Parathyroid adenoma (tissue), 2 donors: ENCODE results near the gene POLDIP3.

Source experiments
- H2AFZ ChIP-seq: fragments of 300-600 bp; sonication (generic); one replicate; pipeline ENCODE4 v1.7.0; 2017; ENCODE audit warnings: antibody characterized with exemption, mild to moderate bottlenecking
- H3K27ac ChIP-seq: fragments of 300-600 bp; sonication (generic); one replicate; pipeline ENCODE4 v1.7.0; 2017
- H3K27me3 ChIP-seq: fragments of 300-600 bp; sonication (generic); one replicate; pipeline ENCODE4 v1.7.0; 2017; ENCODE audit warnings: low read length; ENCODE audit not compliant: control insufficient read depth, insufficient read depth
- H3K36me3 ChIP-seq: fragments of 300-600 bp; sonication (generic); one replicate; pipeline ENCODE4 v1.7.0; 2017; ENCODE audit warnings: low read length; ENCODE audit not compliant: control insufficient read depth, insufficient read depth
- H3K4me1 ChIP-seq: fragments of 300-600 bp; sonication (generic); one replicate; pipeline ENCODE4 v1.7.0; 2017; ENCODE audit warnings: control low read depth
- H3K4me2 ChIP-seq: fragments of 300-600 bp; sonication (generic); one replicate; pipeline ENCODE4 v1.7.0; 2017; ENCODE audit warnings: low read length
- H3K4me3 ChIP-seq: fragments of 300-600 bp; sonication (generic); one replicate; pipeline ENCODE4 v1.7.0; 2017; ENCODE audit warnings: low read depth, low read length
- H3K79me2 ChIP-seq: fragments of 300-600 bp; sonication (generic); one replicate; pipeline ENCODE4 v1.7.0; 2017; ENCODE audit warnings: control low read depth
- H3K9ac ChIP-seq: fragments of 300-600 bp; sonication (generic); one replicate; pipeline ENCODE4 v1.7.0; 2017; ENCODE audit warnings: mild to moderate bottlenecking
- H3K9me3 ChIP-seq: fragments of 300-600 bp; sonication (generic); one replicate; pipeline ENCODE4 v1.7.0; 2017; ENCODE audit warnings: low read length; ENCODE audit not compliant: control insufficient read depth
- TF ChIP-seq, protein P1 (sequence below): fragments of 300-600 bp; sonication (generic); IDR thresholded peaks from one replicate; pipeline ENCODE4 v1.7.0; 2017; ENCODE audit warnings: antibody characterized with exemption, mild to moderate bottlenecking
- donor health status: primary hyperparathyroidism.

The POLDIP3 gene

DNA sequence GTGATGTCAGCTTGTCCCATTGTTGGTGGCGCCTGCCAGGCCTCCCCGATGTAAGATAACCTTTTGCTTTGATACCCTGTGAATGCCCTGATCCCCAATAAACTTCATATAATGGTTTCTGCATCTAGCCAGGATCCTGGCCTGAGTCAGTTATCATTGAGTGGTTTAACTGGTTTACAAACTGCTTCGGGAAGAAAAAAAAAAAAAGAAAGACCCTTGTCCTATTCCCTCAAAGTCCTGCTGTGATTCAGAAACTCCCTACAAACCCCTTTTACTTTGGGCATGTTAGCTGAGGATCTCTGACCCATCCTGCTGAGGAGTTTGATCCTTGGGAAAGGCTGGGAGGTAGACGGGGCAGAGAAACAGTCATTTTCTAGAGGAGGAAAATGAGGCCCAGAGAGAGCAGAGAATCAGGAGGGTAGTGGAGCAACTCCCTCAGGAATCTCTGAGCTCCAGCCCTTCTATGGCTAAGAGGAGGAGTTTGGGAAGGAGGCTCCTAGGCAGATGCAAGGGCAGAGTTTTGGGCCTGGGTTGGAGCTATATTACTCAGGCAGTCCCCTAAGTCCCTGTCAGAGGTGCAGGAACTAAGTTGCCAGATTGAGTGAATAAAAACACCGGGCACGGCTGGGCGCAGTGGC, 39.9 kb upstream of the POLDIP3 start:
- Histone ChIP-seq H3K4me2 (no peak overlapping the region), H3K36me3 (no peaks in the 10 kb centered on the region), H3K79me2 (no peaks in the 10 kb centered on the region), H3K9me3 (no peaks in the 10 kb centered on the region), H3K9ac (no peak overlapping the region), H3K27ac (no peak overlapping the region), H3K27me3 (no peaks in the 10 kb centered on the region), H3K4me3 (no peak overlapping the region), H2AFZ (no peak overlapping the region), H3K4me1 (no peaks in the 10 kb centered on the region)
- TF ChIP-seq, protein P1, sequence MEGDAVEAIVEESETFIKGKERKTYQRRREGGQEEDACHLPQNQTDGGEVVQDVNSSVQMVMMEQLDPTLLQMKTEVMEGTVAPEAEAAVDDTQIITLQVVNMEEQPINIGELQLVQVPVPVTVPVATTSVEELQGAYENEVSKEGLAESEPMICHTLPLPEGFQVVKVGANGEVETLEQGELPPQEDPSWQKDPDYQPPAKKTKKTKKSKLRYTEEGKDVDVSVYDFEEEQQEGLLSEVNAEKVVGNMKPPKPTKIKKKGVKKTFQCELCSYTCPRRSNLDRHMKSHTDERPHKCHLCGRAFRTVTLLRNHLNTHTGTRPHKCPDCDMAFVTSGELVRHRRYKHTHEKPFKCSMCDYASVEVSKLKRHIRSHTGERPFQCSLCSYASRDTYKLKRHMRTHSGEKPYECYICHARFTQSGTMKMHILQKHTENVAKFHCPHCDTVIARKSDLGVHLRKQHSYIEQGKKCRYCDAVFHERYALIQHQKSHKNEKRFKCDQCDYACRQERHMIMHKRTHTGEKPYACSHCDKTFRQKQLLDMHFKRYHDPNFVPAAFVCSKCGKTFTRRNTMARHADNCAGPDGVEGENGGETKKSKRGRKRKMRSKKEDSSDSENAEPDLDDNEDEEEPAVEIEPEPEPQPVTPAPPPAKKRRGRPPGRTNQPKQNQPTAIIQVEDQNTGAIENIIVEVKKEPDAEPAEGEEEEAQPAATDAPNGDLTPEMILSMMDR, result no peak

DNA sequence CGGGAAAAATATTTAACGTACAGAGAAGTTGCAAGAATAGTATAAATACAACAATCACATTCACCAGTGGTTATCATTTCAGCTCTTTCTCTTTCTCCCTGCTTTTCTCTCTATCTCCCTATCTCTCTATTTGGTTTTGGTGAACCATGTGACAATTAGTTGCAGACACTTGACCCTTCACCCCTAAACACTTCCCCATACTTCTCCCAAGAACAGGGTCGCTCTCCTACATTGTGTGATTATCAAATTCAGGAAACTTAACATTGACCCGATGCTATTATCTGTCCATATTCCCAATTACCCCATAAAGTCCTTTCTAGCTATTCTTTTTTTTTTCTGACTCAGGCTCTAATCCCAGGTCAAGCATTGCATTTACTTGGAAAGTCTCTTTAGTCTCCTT, 39.3 kb upstream of the POLDIP3 start:
- Histone ChIP-seq H3K36me3 (no peaks in the 10 kb centered on the region), H3K4me1 (no peaks in the 10 kb centered on the region), H3K27me3 (no peaks in the 10 kb centered on the region), H3K4me3 (no peak overlapping the region), H3K79me2 (no peaks in the 10 kb centered on the region), H2AFZ (no peak overlapping the region), H3K27ac (no peak overlapping the region), H3K9me3 (no peaks in the 10 kb centered on the region), H3K4me2 (no peak overlapping the region), H3K9ac (no peak overlapping the region)
- TF ChIP-seq, protein P1, result no peak

DNA sequence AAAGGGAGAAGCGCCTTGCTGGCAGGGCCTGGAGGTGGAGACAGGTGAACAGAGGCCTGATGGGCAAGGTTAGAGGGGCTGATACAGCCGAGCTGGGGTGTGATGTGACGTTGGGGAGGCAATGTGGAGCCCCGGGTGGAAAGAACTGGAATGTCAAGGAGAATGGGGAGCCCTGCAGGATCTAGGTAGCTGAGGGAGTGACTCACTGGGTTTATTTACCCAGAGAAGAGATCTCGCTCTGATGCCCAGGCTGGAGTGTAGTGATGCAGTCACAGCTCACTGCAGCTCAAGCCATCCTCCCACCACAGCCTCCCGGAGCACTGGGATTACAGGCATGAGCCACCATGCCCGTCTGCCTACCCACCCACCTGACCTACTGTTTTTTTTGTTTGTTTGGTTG, 36.5 kb upstream of the POLDIP3 start:
- no peak overlapping the region for H3K4me2 ChIP-seq
- H3K27ac ChIP-seq, result no peak overlapping the region
- H3K27me3 ChIP-seq, result no peaks in the 10 kb centered on the region
- H3K4me1 ChIP-seq, result no peaks in the 10 kb centered on the region
- H3K36me3 ChIP-seq, result no peaks in the 10 kb centered on the region
- H3K4me3 ChIP-seq, result no peak overlapping the region
- H3K79me2 ChIP-seq, result no peaks in the 10 kb centered on the region
- TF ChIP-seq, protein P1, result no peak
- H3K9ac ChIP-seq, result no peak overlapping the region
- H3K9me3 ChIP-seq, result no peaks in the 10 kb centered on the region
- no peak overlapping the region for H2AFZ ChIP-seq

DNA sequence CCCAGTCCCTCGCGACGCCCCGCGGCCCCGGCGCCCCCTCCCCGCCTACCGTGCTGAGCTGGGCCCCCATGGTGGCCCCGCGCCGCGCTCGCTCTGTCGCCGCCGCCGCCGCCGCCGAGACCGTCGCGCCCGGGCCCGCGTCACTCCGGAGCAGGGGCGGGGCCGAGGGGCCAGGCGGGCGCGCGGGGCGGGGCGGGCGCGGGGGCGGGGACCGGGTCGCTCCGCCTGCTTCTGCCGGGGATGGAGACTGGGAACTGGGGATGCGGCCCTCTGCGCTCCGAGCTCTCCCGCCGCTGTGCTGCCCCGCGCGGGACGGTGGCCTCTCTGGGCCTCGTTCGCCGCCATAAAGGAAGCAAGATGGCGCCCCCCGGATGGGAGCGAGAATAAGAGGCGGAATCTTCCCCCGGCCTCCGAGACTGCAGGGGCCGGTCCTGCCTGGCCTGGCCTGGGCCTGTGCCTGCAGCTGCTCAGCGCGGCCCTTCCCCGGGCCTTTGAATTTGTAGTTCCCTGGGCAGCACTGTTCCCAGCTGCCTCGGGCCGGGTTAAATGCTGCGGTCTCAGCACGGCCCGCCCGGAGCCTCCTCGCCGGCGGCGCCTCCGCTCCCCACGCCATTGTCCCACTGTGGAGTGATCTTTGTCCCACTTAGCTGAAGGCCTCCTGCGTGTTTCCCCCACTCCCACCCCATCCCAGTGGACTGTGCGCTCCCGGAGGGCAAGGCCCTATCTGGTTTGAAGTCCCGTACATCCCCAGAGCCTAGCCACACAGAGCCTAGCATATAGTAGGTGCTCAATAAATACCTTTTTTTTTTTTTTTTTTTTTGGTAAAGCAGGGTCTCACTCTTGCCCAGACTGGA, 34.8 kb upstream of the POLDIP3 start, which contains the start of gene CYB5R3:
Gene CYB5R3 (minus strand): TSS at position 147 of the 854 bp plus-strand sequence. CDS start 77 bp downstream, at position 70.
- Histone ChIP-seq H3K36me3 (no peaks in the 10 kb centered on the region), H3K4me3 (peak within 1 kb of the TSS; percentile 76), H3K27ac (peak within 1 kb of the TSS; percentile 62), H3K9me3 (no peaks in the 10 kb centered on the region), H3K4me2 (peak within 1 kb of the TSS; percentile 94), H3K79me2 (no peaks in the 10 kb centered on the region), H2AFZ (peak within 1 kb of the TSS; percentile 88), H3K9ac (peak within 1 kb of the TSS; percentile 61), H3K27me3 (no peaks in the 10 kb centered on the region), H3K4me1 (no peaks in the 10 kb centered on the region)
- TF ChIP-seq, protein P1, result no peak
